Right lobe of liver (tissue), 6 donors: ENCODE data around the gene EPHA4. TPM values are rescaled to one million over a fixed set of nuclear protein-coding genes. Genes with fewer than 3 reads are reported as not detected.

ENCODE experiments used
- ATAC-seq, 4 donors: fragments of 200-7000 bp; cut with Tn5 transposase; one replicate each; pipeline ENCODE4 v1.9.1; 2020; ENCODE audit warnings: mild to moderate bottlenecking in 4 of 4, moderate library complexity in 4 of 4
- DNase-seq, 3 donors: peaks; one replicate each; pipeline ENCODE4 v3.0.0-alpha.2; 2020
- H3K27ac ChIP-seq, 3 donors: fragments of 200-600 bp; one replicate each; pipeline ENCODE4 v1.8.0; 2022
- H3K27me3 ChIP-seq, 2 donors: fragments of 200-600 bp; one replicate each; pipeline ENCODE4 v1.8.0; 2022
- H3K36me3 ChIP-seq, 4 donors: fragments of 200-600 bp; sonication (generic) in 1 of 4; one replicate each; pipeline versions ENCODE4 v1.5.1 to v1.8.0; 2017 to 2022; ENCODE audit warnings: control low read depth in 1 of 4
- H3K4me1 ChIP-seq, 4 donors: fragments of 200-600 bp; sonication (generic) in 1 of 4; one replicate each; pipeline versions ENCODE4 v1.5.1 to v1.8.0; 2017 to 2022; ENCODE audit warnings: control low read depth in 1 of 4
- H3K4me3 ChIP-seq, 3 donors: fragments of 200-600 bp; one replicate each; pipeline ENCODE4 v1.8.0; 2022
- H3K9me3 ChIP-seq, 4 donors: fragments of 200-600 bp; sonication (generic) in 1 of 4; one replicate each; pipeline versions ENCODE4 v1.5.1 to v1.8.0; 2017 to 2022; ENCODE audit warnings: control low read depth in 1 of 4
- CTCF ChIP-seq, 4 donors: fragments of 200-600 bp in 3 of 4; fragments of 450-650 bp in 1 of 4; IDR thresholded peaks; one replicate each; pipeline versions ENCODE4 v1.5.1 to v1.8.0; 2016 to 2022; ENCODE audit warnings: antibody characterized with exemption in 4 of 4, mild to moderate bottlenecking in 2 of 4
- POLR2A ChIP-seq: fragments of 450-650 bp; IDR thresholded peaks from one replicate; pipeline ENCODE4 v1.6.1; 2017; ENCODE audit warnings: antibody characterized with exemption, mild to moderate bottlenecking
- WGBS: methylation state at CpG from one replicate; pipeline ENCODE4 v1.1.6; 2018; ENCODE audit warnings: low coverage, low lambda C conversion rate; ENCODE audit not compliant: insufficient coverage; ENCODE audit errors: missing lambda C conversion rate; 5-methylcytosine and 5-hydroxymethylcytosine counted together
- intact Hi-C, 2 donors: fragments of 100-400 bp; cut with DNase I; formaldehyde crosslinking; loops; one replicate each; pipeline versions ENCODE4 v1.11.2 to v1.14.1; 2022
- total RNA-seq, 6 experiments: library from RNA; depleted of rRNA in 2 of 6; stranded (reverse); fragments of >200 nt in 2 of 6; fragmentation: NEBNext Ultra II Directional in 3 of 6; extraction: Animal tissue kit (Norgen Biotek cat#: 25700) in 3 of 6; gene quantifications; one replicate each; pipeline versions ENCODE4 v1.1.0 to v1.2.4, GENCODE V29; 2016 to 2023
- donor health status: DM: no; HTN: yes; CAD: no.
- donor health status: DM: no; HTN: no; CAD: no.
- donor health status: DM: no; HTN: no; CAD: no.
- donor health status: DM: no; HTN: yes; CAD: no.
- donor health status: DM: no; HTN: yes; CAD: no.

The EPHA4 gene
- total RNA-seq, 6 experiments from 2014 or later: 0.61 to 2.9 (median 1.0) TPM

GRCh38 chr2:221501210-221501882 lies 70.8 kb downstream of the EPHA4 start:
- WGBS: 51% methylated on average over 10 of the region's 10 CpGs
- ATAC-seq (no peak), DNase-seq (no peak)
- H3K27ac ChIP-seq: no peak overlapping the region
- intact Hi-C loops: no loop called here
- no peak overlapping the region for H3K4me3 ChIP-seq
- H3K4me1 ChIP-seq: no peaks in the 10 kb centered on the region
- no peaks in the 10 kb centered on the region for H3K36me3 ChIP-seq
- H3K9me3 ChIP-seq: no peaks in the 10 kb centered on the region
- H3K27me3 ChIP-seq: no peaks in the 10 kb centered on the region
- TF ChIP-seq CTCF (IDR thresholded peaks at IDR 0.05) (no peak), POLR2A (no peak)

GRCh38 chr2:221500501-221501209 lies 71.4 kb downstream of the EPHA4 start:
- 70% methylated on average over 6 of the region's 6 CpGs for WGBS
- H3K4me1 ChIP-seq: no peaks in the 10 kb centered on the region
- no peak for ATAC-seq
- H3K27ac ChIP-seq: no peak overlapping the region
- H3K27me3 ChIP-seq: no peaks in the 10 kb centered on the region
- no peaks in the 10 kb centered on the region for H3K9me3 ChIP-seq
- DNase-seq: no peak
- no peak overlapping the region for H3K4me3 ChIP-seq
- TF ChIP-seq CTCF (IDR thresholded peaks at IDR 0.05) (no peak), POLR2A (no peak)
- no peaks in the 10 kb centered on the region for H3K36me3 ChIP-seq
- intact Hi-C loops: no loop called here

GRCh38 chr2:221495731-221496130 lies 76.4 kb downstream of the EPHA4 start:
- H3K27me3 ChIP-seq: no peaks in the 10 kb centered on the region
- no peak overlapping the region for H3K27ac ChIP-seq
- H3K4me1 ChIP-seq: no peaks in the 10 kb centered on the region
- TF ChIP-seq POLR2A (no peak), CTCF (IDR thresholded peaks at IDR 0.05) (no peak)
- 58% methylated on average over 4 of the region's 4 CpGs for WGBS
- intact Hi-C loops: no loop called here
- DNase-seq (no peak), ATAC-seq (no peak)
- no peaks in the 10 kb centered on the region for H3K9me3 ChIP-seq
- H3K36me3 ChIP-seq: no peaks in the 10 kb centered on the region
- H3K4me3 ChIP-seq: no peak overlapping the region

GRCh38 chr2:221494556-221494955 lies 77.5 kb downstream of the EPHA4 start:
- 63% methylated on average over 3 of the region's 3 CpGs for WGBS
- no peak for ATAC-seq

More at GRCh38 chr2:221494556-221494955, 77.5 kb downstream of the EPHA4 start:
- intact Hi-C loops: no loop called here
- Histone ChIP-seq H3K27ac (no peak overlapping the region), H3K36me3 (no peaks in the 10 kb centered on the region), H3K4me1 (no peaks in the 10 kb centered on the region), H3K27me3 (no peaks in the 10 kb centered on the region), H3K9me3 (no peaks in the 10 kb centered on the region), H3K4me3 (no peak overlapping the region)
- no peak for DNase-seq
- no peak for TF ChIP-seq POLR2A
- no peak for TF ChIP-seq CTCF (IDR thresholded peaks at IDR 0.05)
